ENCODE data around the gene ZNF143.

Gene ZNF143

GRCh38 chr11:9575260-9576240 lies 114.7 kb downstream of the ZNF143 start:
- DNase-seq = peak; percentile 50 to 78

- no peak for DNase-seq
Measured at GRCh38 chr11:9576701-9577381, 116.0 kb downstream of the ZNF143 start.

GRCh38 chr11:9577556-9577955 lies 116.7 kb downstream of the ZNF143 start:
- DNase-seq = no peak

Data from NCI-H446 (cell line).